ENCODE data around the gene ATRX. TPM values are rescaled to one million over a fixed set of nuclear protein-coding genes. Genes with fewer than 3 reads are reported as not detected.

ATRX gene
- polyA plus RNA-seq, 1 of the 3 experiments (the other 2 are of a cell fraction), result 27.6 TPM

GRCh38 chrX:77556276-77556675, 229.7 kb downstream of the ATRX start:
- DNase-seq, result no peak
- Histone ChIP-seq H3K4me3 (ENCODE audit: low read depth in 2 of 2, low read length in 1 of 2) (no peak overlapping the region), H4K20me1 (ENCODE audit: insufficient read depth) (no peaks in the 10 kb centered on the region), H2AFZ (ENCODE audit: low read depth) (no peak overlapping the region), H3K4me1 (ENCODE audit: control insufficient read depth in 1 of 2, insufficient read depth in 2 of 2, low read depth in 1 of 2, low read length in 1 of 2) (no peaks in the 10 kb centered on the region), H3K27me3 (ENCODE audit: insufficient read depth) (no peaks in the 10 kb centered on the region), H3K9ac (no peak overlapping the region), H3F3A (replicated peaks; ENCODE audit: insufficient read depth) (no peaks in the 10 kb centered on the region), H3K79me2 (ENCODE audit: insufficient read depth) (peaks cover 14% of the 10 kb centered on the region), H3K9me3 (no peaks in the 10 kb centered on the region), H3K4me2 (no peak overlapping the region), H3K9me2 (no peaks in the 10 kb centered on the region; the same call in 1 of the 2 replicates), H3K36me3 (replicated peaks in 1 of 2; ENCODE audit: control insufficient read depth in 1 of 2, insufficient read depth in 2 of 2, low read length in 1 of 2) (peaks cover 29 to 47% of the 10 kb centered on the region in 2 experiments), H3K27ac (ENCODE audit: low read depth in 2 of 2, low read length in 1 of 2) (no peak overlapping the region)
- CTCF ChIA-PET, result interaction anchor here (0.9 kb wide), 1 partner anchor 11 kb away, joined by 3 read pairs; no protein-coding TSS in a partner anchor
- TF ChIP-seq MXI1 (IDR thresholded peaks at IDR 0.05; ENCODE audit: low read depth, low read length), result no peak
- TF ChIP-seq RFX5 (IDR thresholded peaks at IDR 0.05; ENCODE audit: low read length), result no peak
- no peak for TF ChIP-seq RCOR1 (IDR thresholded peaks at IDR 0.05; ENCODE audit: low read length)
- TF ChIP-seq FOSL2 (IDR thresholded peaks at IDR 0.05; ENCODE audit: borderline replicate concordance, low read depth), result no peak
- no peak for TF ChIP-seq CHD2 (IDR thresholded peaks at IDR 0.05; ENCODE audit: low read length, partially characterized antibody)
- TF ChIP-seq NFIC (IDR thresholded peaks at IDR 0.05; ENCODE audit: borderline replicate concordance), result no peak
- TF ChIP-seq ZBTB33 (IDR thresholded peaks at IDR 0.05; ENCODE audit: borderline replicate concordance, low read depth), result no peak
- TF ChIP-seq PBX3 (IDR thresholded peaks at IDR 0.05), result no peak
- no peak for TF ChIP-seq RAD21 (IDR thresholded peaks at IDR 0.05; ENCODE audit: low read length)
- no peak for TF ChIP-seq GATA2 (CRISPR knock-in tag; IDR thresholded peaks at IDR 0.05)
- TF ChIP-seq POLR2AphosphoS5 (IDR thresholded peaks at IDR 0.05; ENCODE audit: low read depth, low read length), result no peak
- no peak for TF ChIP-seq MAX (IDR thresholded peaks at IDR 0.05; ENCODE audit: low read depth)
- no peak for TF ChIP-seq NRF1 (IDR thresholded peaks at IDR 0.05; ENCODE audit: low read depth, low read length)
- TF ChIP-seq IRF3 (IDR thresholded peaks at IDR 0.05; ENCODE audit: low read depth, low read length), result no peak
- TF ChIP-seq FOXM1 (IDR thresholded peaks at IDR 0.05; ENCODE audit: low read depth), result no peak
- no peak for TF ChIP-seq EZH2phosphoT487 (IDR thresholded peaks at IDR 0.05; ENCODE audit: borderline replicate concordance, low read depth)
- TF ChIP-seq JUND (IDR thresholded peaks at IDR 0.05), result no peak
- TF ChIP-seq USF1 (IDR thresholded peaks at IDR 0.05; ENCODE audit: borderline replicate concordance, low read depth), result no peak
- TF ChIP-seq SIN3A (IDR thresholded peaks at IDR 0.05; ENCODE audit: borderline replicate concordance, low read depth, low read length), result no peak
- POLR2A ChIA-PET, result no interaction called here

All from SK-N-SH (cell line).